Measurements from ENCODE around the gene LRRK1. TPM values are rescaled to one million over a fixed set of nuclear protein-coding genes. Genes with fewer than 3 reads are reported as not detected.

The LRRK1 gene
- total RNA-seq, 1 donor = 18.0 TPM

- no peak for DNase-seq (ENCODE audit: low read depth)
- no peak overlapping the region for H3K4me3 ChIP-seq (ENCODE audit: low read depth, low read length)
- TF ChIP-seq CTCF (IDR thresholded peaks at IDR 0.05; ENCODE audit: insufficient read depth, low read length) = no peak
Measured at GRCh38 chr15:101055411-101055810, 136.3 kb downstream of the LRRK1 start.

- no peak for TF ChIP-seq CTCF (IDR thresholded peaks at IDR 0.05; ENCODE audit: insufficient read depth, low read length)
- no peak for DNase-seq (ENCODE audit: low read depth)
- H3K4me3 ChIP-seq (ENCODE audit: low read depth, low read length) = no peak overlapping the region
Measured at GRCh38 chr15:101056366-101057334, 137.5 kb downstream of the LRRK1 start.

DNA sequence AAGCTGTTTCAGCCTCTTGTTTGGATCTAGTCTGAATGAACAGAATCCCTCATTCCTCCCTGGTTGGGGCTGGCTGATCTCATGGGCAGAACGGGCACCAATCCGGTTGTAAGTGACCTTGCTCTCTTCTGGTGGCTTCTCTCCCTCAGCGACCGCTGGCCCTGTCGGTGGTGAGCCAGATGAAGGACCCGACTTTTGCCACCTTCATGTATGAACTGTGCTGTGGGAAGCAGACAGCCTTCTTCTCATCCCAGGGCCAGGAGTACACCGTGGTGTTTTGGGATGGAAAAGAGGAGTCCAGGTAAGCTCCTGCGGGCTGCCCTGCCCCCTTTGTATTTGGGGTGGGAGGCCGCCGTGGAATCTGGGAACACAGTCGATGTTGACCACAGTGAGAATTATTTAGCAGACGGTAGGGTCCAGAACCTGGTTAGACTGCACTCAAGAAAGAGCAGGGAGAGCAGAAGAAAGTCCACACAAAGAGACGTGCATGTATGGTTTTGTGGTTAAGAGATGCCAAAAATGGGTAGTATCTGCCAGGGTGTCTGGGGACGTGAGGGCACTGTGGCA, 138.8 kb downstream of the LRRK1 start:
- DNase-seq (ENCODE audit: low read depth) = no peak
- TF ChIP-seq CTCF (IDR thresholded peaks at IDR 0.05; ENCODE audit: insufficient read depth, low read length) = no peak
- H3K4me3 ChIP-seq (ENCODE audit: low read depth, low read length) = no peak overlapping the region

DNA sequence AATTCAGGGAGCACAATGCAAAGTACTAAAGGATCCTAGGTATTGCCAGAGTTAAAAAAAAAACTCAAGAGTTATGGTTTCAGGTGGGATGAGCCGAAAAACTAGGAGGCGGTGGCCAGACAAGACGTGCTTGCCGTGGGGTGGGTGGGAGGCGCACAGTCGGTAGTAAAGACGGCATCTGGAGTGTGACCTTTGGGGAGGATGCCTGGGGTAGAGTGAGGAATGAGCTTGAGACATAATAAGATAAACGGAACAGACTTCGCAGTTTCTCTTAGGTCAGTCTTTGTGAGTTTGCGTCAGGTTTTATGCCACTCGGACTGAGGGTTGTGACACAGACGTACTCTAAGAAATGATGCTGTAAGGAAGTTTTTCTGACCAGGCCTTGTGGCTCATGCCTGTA, 139.6 kb downstream of the LRRK1 start:
- no peak for DNase-seq (ENCODE audit: low read depth)
- no peak for TF ChIP-seq CTCF (IDR thresholded peaks at IDR 0.05; ENCODE audit: insufficient read depth, low read length)
- no peak overlapping the region for H3K4me3 ChIP-seq (ENCODE audit: low read depth, low read length)

DNA sequence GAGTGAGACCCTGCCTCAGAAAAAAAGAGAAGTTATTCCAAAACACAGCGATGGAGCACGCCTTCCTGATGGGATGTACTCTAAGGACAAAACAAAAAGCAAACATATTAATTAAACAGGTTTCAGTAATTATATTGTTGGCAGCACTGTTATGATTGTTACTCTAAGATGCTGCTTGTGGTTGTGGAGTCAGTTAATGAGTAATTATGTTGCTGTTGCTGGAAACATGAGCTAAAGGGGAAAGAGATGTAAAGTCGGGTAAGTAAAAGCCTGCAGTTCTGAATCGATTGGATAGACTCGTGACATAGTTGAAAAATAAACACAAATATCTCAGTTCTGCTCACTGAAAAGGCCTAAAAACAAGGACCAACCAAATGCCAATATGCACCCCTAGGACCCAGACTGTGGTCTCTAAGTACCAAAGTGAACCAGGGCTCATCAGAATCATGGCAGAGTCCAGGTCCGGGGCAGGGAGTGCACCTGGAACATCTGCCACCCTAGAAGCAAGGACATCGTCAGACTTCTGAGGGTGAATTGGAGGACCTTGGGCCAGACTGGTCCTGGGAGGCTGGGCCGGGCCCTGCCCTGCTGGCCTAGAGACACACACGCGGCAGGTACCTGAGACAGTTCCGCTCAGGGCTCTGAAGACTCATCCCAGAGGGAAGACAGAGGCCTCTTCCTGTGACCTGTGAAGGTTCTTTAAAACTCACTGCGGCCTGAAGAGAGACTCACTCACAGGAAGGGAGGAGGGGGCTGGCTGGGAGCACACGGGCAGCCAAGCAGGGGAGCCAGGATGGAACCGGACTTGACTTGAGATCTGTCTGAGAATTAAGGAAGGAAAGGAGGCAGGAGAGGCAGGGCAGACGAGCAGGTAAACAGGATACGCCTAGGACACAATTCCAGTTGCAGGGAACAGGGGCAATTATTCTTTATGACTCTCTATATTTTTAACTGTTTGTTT, 140.5 kb downstream of the LRRK1 start:
- no peak overlapping the region for H3K4me3 ChIP-seq (ENCODE audit: low read depth, low read length)
- DNase-seq (ENCODE audit: low read depth) = no peak
- TF ChIP-seq CTCF (IDR thresholded peaks at IDR 0.05; ENCODE audit: insufficient read depth, low read length) = no peak

All from fibroblast of the aortic adventitia (primary cell).